NT2/D1 (cell line): Measurements from ENCODE around the gene ARFGEF3.

Experiments used
- DNase-seq: peaks from one replicate; pipeline ENCODE4 v3.0.0-alpha.2; 2011; ENCODE audit warnings: low read depth, low spot score
- H3K27me3 ChIP-seq: 2 replicates; pipeline ENCODE4 v1.6.0; 2011; ENCODE audit warnings: mild to moderate bottlenecking; ENCODE audit not compliant: insufficient read length, insufficient read depth
- H3K36me3 ChIP-seq: 2 replicates; pipeline ENCODE4 v1.6.1; 2011; ENCODE audit warnings: mild to moderate bottlenecking, low read length, mixed read lengths; ENCODE audit not compliant: insufficient read depth, insufficient read length
- H3K4me1 ChIP-seq: 2 replicates; pipeline ENCODE4 v1.5.1; 2011; ENCODE audit not compliant: insufficient read depth, insufficient read length
- H3K4me3 ChIP-seq: 2 replicates; pipeline ENCODE4 v1.5.1; 2011; ENCODE audit warnings: low read depth; ENCODE audit not compliant: insufficient read length
- H3K9ac ChIP-seq: 2 replicates; pipeline ENCODE4 v1.6.0; 2011; ENCODE audit warnings: low read depth; ENCODE audit not compliant: insufficient read length
- H3K9me3 ChIP-seq: 2 replicates; pipeline ENCODE4 v1.5.1; 2011; ENCODE audit warnings: mild to moderate bottlenecking, low read length; ENCODE audit not compliant: insufficient read depth
- SUZ12 ChIP-seq: IDR thresholded peaks from 2 replicates; pipeline ENCODE4 v1.6.1; 2011; ENCODE audit not compliant: insufficient read length, insufficient read depth; ENCODE audit errors: extremely low read depth
- YY1 ChIP-seq: IDR thresholded peaks from 2 replicates; pipeline ENCODE4 v1.6.1; 2011; ENCODE audit not compliant: insufficient read length, insufficient read depth
- ZNF274 ChIP-seq: IDR thresholded peaks from 2 replicates; pipeline ENCODE4 v1.6.1; 2011; ENCODE audit warnings: mild to moderate bottlenecking, low read depth, low read length

ARFGEF3 gene

DNA sequence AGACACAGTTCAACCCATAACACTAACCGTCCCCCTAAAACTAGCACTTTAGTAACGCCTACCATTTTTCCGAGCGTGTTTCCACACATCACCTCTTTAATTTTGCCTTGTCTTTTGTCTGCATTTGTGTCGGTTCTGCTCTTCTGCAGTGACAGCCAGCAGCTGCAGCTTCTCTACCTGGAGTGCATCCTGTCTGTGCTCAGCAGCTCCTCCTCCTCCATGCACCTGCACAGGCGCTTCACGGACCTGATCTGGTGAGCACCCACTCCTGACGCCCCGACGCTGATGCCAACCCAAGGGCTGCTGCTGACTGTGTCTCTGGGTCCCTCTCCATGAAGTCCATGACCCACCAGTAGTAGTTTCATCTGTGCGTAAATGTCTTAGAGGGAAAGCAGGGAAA lies 92.0 kb downstream of the ARFGEF3 start:
- H3K27me3 ChIP-seq: no peaks in the 10 kb centered on the region

DNA sequence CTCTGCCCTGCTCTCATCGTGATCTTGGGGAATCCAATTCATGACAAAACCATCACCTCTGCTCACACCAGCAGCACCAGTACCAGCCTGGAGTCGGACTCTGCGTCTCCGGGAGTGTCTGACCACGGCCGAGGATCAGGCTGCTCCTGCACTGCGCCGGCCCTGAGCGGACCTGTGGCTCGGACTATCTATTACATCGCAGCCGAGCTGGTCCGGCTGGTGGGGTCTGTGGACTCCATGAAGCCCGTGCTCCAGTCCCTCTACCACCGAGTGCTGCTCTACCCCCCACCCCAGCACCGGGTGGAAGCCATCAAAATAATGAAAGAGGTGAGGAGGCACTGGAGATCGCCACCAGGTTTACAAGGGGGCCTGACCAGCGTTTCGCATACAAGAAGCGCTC lies 93.7 kb downstream of the ARFGEF3 start:
- Histone ChIP-seq H3K4me3 (no peak overlapping the region), H3K4me1 (no peaks in the 10 kb centered on the region), H3K9me3 (no peaks in the 10 kb centered on the region), H3K27me3 (no peaks in the 10 kb centered on the region), H3K9ac (no peak overlapping the region), H3K36me3 (no peaks in the 10 kb centered on the region)
- TF ChIP-seq SUZ12 (no peak), ZNF274 (no peak), YY1 (no peak)
- no peak for DNase-seq

More for the DNA sequence above, 92.0 kb downstream of the ARFGEF3 start:
- Histone ChIP-seq H3K9ac (no peak overlapping the region), H3K4me3 (no peak overlapping the region), H3K36me3 (no peaks in the 10 kb centered on the region), H3K9me3 (no peaks in the 10 kb centered on the region), H3K4me1 (no peaks in the 10 kb centered on the region)
- TF ChIP-seq ZNF274 (no peak), SUZ12 (no peak), YY1 (no peak)
- no peak for DNase-seq

DNA sequence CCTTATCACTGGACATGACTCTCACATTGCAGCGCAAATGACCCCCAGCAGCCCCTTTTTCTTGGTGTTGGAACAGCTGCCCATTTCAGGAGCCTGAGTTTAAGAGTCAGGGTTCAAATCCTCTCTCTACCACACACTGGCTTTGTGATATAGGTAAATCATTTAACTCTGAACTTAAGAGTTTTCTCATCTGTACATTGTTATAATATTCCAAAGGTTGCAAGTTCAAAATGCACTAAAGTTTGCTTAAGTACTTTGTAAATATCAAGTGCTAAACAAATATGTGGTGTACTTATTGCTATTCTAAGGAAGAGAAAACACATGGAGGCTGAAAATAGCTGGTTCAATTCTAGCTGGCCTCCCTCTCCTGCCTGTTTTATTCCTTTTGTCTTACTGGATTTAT lies 95.9 kb downstream of the ARFGEF3 start:
- Histone ChIP-seq H3K27me3 (no peaks in the 10 kb centered on the region), H3K9me3 (no peaks in the 10 kb centered on the region), H3K4me3 (no peak overlapping the region), H3K36me3 (no peaks in the 10 kb centered on the region), H3K4me1 (no peaks in the 10 kb centered on the region), H3K9ac (no peak overlapping the region)
- DNase-seq: no peak
- no peak for TF ChIP-seq YY1
- TF ChIP-seq SUZ12: no peak
- no peak for TF ChIP-seq ZNF274

DNA sequence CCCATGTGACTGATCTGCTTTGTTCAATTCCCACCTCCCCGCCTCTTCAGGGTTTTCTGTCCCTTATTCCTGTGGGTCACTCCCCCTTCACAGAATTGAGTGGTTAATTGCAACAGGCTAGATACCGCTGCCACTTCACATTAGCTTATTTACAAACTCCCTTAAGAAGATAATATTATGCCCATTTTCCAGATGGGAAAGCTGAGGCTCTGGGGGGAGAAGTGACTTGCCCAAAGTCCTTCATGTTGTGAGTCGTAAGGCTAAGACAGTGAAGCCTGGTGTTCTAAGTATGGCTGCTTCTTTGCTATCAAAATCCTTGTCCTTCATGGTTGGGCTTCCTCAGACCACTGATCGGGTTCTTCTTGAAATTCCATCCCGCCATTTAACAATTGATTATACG lies 96.5 kb downstream of the ARFGEF3 start:
- no peak overlapping the region for H3K9ac ChIP-seq
- no peaks in the 10 kb centered on the region for H3K9me3 ChIP-seq
- no peak for TF ChIP-seq SUZ12
- TF ChIP-seq YY1: no peak
- no peak for TF ChIP-seq ZNF274
- no peaks in the 10 kb centered on the region for H3K4me1 ChIP-seq
- no peak for DNase-seq
- no peaks in the 10 kb centered on the region for H3K36me3 ChIP-seq
- H3K27me3 ChIP-seq: no peaks in the 10 kb centered on the region
- H3K4me3 ChIP-seq: no peak overlapping the region

DNA sequence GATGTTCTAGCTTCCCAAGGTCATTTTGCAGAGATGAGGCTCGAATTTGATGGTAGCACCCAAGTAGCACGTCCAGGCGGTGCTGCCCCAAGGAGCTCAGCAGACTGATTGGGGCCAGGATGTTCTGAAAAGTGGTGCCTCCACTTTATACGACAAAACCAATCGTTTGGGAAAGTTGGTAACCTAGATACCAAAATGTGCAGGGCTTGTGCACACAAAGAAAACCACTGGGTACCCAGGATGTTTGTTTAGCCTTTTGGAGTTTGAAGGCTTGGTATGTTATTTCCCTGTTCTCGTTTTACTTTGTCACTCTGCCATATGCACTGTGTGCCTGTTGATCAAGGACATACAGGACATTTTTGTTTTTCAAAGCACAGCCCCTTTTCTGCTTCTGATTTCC lies 97.3 kb downstream of the ARFGEF3 start:
- H3K9me3 ChIP-seq: no peaks in the 10 kb centered on the region
- H3K36me3 ChIP-seq: no peaks in the 10 kb centered on the region
- no peaks in the 10 kb centered on the region for H3K4me1 ChIP-seq
- no peak overlapping the region for H3K9ac ChIP-seq
- TF ChIP-seq YY1 (no peak), SUZ12 (no peak), ZNF274 (no peak)
- no peaks in the 10 kb centered on the region for H3K27me3 ChIP-seq
- no peak for DNase-seq
- no peak overlapping the region for H3K4me3 ChIP-seq

DNA sequence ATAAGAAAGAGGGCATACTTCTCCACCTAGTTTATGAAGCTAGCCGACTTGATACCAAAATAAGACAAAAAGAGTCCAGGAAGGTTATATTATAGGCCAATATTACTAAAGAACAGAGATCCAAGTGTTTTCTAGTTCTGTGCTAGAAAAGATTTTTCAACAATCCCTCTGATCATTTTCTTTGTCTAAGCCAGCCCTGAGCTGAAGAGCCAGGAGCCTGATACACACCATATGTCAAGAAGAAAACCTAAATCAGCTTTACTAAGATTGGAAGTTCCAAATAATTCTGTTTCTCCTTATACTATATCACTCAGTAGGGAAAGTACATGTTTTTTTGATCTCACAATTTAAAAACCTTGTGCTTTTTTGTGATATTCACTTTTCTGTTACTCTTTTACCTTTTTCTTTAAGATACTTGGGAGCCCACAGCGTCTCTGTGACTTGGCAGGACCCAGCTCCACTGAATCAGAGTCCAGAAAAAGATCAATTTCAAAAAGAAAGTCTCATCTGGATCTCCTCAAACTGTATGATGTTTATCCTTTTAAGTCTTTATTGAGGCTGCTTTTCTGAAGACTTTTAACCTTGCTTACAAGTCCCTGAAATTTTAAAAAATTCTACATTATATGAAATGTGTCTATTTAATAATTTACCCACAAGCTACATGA lies 99.5 kb downstream of the ARFGEF3 start:
- Histone ChIP-seq H3K27me3 (no peaks in the 10 kb centered on the region), H3K9me3 (no peaks in the 10 kb centered on the region), H3K4me3 (no peak overlapping the region), H3K4me1 (no peaks in the 10 kb centered on the region), H3K36me3 (no peaks in the 10 kb centered on the region), H3K9ac (no peak overlapping the region)
- DNase-seq: no peak
- TF ChIP-seq YY1: no peak
- no peak for TF ChIP-seq SUZ12
- TF ChIP-seq ZNF274: no peak

DNA sequence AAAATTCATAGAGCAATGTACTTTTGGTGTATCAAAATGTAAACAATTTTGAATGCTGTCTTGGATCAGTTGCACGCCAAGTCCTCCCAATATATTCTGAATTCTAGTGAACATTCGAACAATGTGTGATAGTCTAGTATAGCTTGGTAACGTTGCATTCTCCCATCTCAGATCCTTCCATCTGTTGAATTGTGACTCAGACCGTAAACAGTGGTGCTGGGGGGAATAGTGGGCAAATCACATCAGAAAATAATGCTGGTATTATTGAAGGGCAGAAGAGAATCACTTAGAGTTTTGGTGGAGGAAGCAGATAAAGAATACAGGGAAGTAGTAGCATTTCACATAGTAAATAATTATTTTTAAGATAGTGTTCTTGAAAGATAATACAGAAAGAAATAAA lies 102.2 kb downstream of the ARFGEF3 start:
- Histone ChIP-seq H3K9me3 (no peaks in the 10 kb centered on the region), H3K9ac (no peak overlapping the region), H3K4me1 (no peaks in the 10 kb centered on the region), H3K4me3 (no peak overlapping the region), H3K36me3 (no peaks in the 10 kb centered on the region), H3K27me3 (no peaks in the 10 kb centered on the region)
- TF ChIP-seq YY1: no peak
- TF ChIP-seq ZNF274: no peak
- TF ChIP-seq SUZ12: no peak
- no peak for DNase-seq

DNA sequence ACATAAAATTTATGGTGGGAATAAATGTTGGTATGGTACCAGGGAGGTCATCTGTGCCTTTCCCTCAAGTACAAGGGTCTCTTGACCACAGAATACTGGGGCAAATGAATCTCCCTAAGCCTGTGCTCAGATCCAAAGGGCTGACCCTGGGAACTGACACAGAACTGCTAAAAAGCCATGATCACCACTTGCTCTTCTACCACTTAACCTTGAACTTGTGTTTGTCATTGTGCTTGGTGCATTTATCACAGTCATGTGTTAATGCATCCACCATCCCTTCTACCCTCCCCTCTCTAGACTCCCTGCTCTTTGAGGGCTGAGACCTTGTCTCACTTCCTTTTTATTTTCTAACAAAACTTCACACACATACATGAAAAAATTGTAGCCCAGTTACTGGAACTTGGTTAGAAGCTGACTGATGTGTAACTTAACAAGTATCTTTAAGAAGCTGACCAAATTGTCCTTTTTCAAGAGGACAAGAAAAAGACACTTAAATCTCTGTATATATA lies 102.7 kb downstream of the ARFGEF3 start:
- Histone ChIP-seq H3K27me3 (no peaks in the 10 kb centered on the region), H3K4me1 (no peaks in the 10 kb centered on the region), H3K9me3 (no peaks in the 10 kb centered on the region), H3K9ac (no peak overlapping the region), H3K4me3 (no peak overlapping the region), H3K36me3 (no peaks in the 10 kb centered on the region)
- DNase-seq: no peak
- TF ChIP-seq SUZ12 (no peak), ZNF274 (no peak), YY1 (no peak)
